Activated CD8-positive, alpha-beta memory T cell treated with anti-CD3 and anti-CD28 coated beads for 36 hours (primary cell): ENCODE measurements around the gene ADCYAP1R1. TPM values are rescaled to one million over a fixed set of nuclear protein-coding genes. Genes with fewer than 3 reads are reported as not detected.

Experiments used
- CTCF ChIA-PET: fragments of 350-600 bp; sonication (Branson Sonifier 250); formaldehyde crosslinking; loops from one replicate; lab custom pipeline; 2021; ENCODE audit warnings: antibody characterized with exemption; lab: Charles Lee
- POLR2A ChIA-PET: fragments of 350-600 bp; sonication (Branson Sonifier 250); formaldehyde crosslinking; loops from one replicate; lab custom pipeline; 2021; ENCODE audit warnings: antibody characterized with exemption; lab: Charles Lee
- total RNA-seq, 2 experiments: library from RNA; stranded (reverse); gene quantifications; one replicate each; pipeline ENCODE4 v1.2.3, GENCODE V29; 2021

Gene ADCYAP1R1
- total RNA-seq, result not detected

DNA sequence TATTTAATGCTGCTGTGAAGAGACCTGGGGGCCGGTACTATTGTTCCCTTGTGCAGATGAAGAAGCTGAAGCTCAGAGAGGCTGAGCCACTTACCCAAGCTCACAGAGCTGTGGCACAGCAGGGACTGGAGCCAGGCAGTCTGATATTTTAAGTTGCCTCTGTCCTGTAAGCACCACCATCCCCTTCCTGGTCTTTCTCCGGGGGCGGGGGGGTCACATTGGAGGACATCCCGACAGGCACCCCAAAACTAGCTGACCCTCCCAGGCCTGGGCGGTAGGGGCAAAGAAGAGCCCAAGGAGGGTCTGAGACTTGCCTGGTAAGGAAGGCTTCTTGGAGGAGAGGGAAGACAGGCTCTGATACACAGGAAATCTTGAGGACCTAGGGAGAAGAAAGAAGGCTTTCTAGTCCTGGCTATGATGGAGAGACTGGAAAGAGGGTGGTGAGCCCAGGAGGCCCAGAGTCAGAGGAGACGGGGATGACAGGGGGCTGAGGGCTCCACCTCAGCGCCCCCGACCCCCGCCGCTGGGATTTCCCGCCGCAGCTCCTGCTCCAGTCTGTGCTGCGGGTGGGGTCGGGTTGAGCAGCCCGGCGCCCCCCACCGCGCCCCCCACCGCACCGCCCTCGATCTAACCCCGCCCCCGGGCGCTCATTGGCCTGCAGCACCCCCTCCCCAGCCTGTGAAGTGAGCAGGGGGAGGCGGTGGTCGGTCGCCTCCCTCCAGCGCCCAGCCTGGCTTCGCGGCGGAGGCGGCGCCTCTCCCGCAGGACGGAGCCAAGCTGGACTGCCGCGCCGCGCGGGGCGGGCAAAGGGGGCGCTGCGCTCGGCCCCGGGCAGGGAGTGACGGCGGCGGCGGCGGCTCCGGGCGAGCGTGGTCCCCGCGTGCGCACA is at the start of gene ADCYAP1R1:
ADCYAP1R1 (plus strand) TSS at position 711 of the 889 bp plus-strand sequence. CDS start 10,957 bp downstream, outside the sequence.
- CTCF ChIA-PET, result no interaction called here

DNA sequence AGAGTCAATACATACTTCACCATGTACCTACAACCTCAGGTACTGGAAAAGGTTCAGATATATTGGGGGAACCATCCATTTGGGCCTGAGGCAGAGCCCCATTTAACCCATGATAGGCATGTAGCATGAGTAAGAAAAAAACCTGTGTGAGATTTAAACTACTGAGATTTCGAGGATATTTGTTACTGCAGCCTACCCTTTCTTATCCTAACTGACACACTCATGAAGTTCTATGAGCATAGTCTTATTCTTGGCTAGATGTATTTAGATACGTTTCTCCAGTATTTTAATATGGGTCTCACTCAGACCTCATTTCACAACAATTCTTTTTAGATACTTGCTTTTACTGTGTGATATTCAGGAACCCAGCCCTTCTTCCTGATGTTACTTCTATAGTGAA is 49.0 kb upstream of the ADCYAP1R1 start:
- ChIA-PET POLR2A (no interaction called here), CTCF (no interaction called here)

More for the DNA sequence above, at the start of gene ADCYAP1R1:
- POLR2A ChIA-PET, result no interaction called here

GRCh38 chr7:31003721-31004120 is 48.4 kb upstream of the ADCYAP1R1 start:
- CTCF ChIA-PET, result no interaction called here
- POLR2A ChIA-PET, result no interaction called here

- ChIA-PET CTCF (no interaction called here), POLR2A (no interaction called here)
Observed at GRCh38 chr7:31004393-31004792, 47.7 kb upstream of the ADCYAP1R1 start.

- ChIA-PET CTCF (no interaction called here), POLR2A (no interaction called here)
Observed at GRCh38 chr7:31006857-31007256, 45.3 kb upstream of the ADCYAP1R1 start.

GRCh38 chr7:31007634-31008033 is 44.5 kb upstream of the ADCYAP1R1 start:
- ChIA-PET CTCF (no interaction called here), POLR2A (no interaction called here)

- ChIA-PET POLR2A (no interaction called here), CTCF (no interaction called here)
Observed at GRCh38 chr7:31014826-31015225, 37.3 kb upstream of the ADCYAP1R1 start.

DNA sequence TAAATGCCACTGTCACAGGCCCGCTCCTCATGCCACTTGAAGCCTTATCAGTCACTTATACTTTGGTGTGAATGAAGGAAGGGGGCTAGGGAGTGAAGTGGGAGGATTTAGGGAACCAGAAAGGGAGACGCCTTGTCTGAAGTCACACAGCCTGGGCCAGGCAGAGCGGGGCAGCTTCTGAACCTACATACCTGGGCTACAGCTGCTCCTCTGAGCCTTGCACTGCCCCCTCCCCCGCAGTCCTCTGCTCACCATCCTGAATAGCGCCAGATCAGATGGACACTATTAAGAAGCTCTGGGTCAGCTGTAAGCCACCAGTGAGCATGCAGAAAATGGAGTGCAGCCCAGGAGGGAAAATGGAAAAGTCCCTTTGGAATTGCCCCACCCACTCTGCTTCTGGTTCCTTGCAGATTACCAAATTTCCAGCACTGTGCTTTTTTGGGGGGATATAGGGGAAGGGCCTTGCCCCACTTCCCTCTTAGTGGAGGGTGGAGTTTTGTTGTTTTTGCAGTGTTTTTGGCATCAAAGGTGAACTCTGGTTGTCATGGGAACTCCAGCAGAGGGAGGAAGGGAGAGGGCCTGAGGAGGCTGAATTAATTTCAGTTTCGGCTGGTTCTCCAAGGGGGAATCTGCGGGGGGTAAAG is 35.0 kb upstream of the ADCYAP1R1 start:
- POLR2A ChIA-PET, result no interaction called here
- CTCF ChIA-PET, result no interaction called here

GRCh38 chr7:31017721-31018120 is 34.4 kb upstream of the ADCYAP1R1 start:
- ChIA-PET CTCF (no interaction called here), POLR2A (no interaction called here)

DNA sequence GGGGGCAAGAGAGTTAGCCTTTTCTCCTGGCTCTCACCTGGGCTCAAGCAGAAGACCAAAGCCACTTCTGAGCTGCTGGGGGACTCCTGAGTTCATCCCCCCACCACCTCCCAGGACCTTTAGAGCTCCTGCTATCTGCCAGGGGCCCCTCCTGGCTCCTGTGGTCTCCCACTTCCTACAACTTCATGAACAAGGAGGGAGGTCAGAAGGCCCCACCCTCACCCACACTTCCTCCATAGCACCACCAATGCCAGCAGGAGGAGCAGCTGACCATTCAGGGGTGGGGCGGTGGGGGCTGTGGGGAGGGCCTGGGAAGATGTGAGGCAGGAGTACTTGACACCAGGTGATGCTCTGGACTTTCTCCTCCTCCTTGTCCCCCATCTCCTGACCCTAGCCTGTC is 32.6 kb upstream of the ADCYAP1R1 start:
- ChIA-PET POLR2A (no interaction called here), CTCF (no interaction called here)

GRCh38 chr7:31020161-31020560 is 31.9 kb upstream of the ADCYAP1R1 start:
- ChIA-PET POLR2A (no interaction called here), CTCF (no interaction called here)

DNA sequence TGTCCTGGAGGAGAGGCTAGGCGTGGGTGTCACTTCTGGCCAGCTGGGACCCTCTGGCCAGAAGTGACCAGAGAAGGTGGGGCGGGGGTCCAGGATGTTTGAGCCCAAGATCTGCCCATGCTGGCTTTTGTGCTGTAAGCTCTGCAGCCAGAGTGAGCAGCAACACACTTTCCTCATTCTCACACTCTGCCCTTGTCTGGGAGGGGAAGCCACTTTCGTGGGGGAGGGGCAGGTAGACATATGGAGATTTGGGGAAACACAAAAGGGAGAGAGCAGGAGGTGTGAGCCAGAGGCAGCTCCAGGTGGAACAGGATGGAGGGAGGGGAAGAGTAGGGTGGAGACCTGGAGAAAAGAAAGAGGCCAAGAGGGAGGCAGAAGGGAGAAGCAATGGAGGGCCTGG is 31.5 kb upstream of the ADCYAP1R1 start:
- ChIA-PET CTCF (no interaction called here), POLR2A (no interaction called here)

DNA sequence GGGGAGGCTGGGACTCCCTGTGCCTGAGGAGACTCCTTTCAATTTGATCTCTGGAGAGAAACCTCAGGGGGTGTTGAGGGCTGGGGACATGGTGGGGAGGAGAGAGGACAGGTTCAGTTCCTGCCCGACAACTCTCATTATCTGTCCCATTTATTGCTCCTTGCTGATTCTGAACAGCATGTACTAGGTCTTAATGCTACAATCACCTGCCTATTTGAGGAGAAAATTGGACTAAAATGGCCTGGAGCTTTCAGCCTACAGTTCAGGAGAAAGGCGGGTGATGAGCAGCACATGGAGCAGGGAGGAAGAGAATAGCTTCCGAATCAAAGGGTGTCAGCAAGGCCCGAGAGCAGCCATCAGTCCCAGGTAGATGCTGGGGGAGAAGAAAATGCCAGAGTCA is 30.0 kb upstream of the ADCYAP1R1 start:
- CTCF ChIA-PET, result no interaction called here
- POLR2A ChIA-PET, result no interaction called here

DNA sequence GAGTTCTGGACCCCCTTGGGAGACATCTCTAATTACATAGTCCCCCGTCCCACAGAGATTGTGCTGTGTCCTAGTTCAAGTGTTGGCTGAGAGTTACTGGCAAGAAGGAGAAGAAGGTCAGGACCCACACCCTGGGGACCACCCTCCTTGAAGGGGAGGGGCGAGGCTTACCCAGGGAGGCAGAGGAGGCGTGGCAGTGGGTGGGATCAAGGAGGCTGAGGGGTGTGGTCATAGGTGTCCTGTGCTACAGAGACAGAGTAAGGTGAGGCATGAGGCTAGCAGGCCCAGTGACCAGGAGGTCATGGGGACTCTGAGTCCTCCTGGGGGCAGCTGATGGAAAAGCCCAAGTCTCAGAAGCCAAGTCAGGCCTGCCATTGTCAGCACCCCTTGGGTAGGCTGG is 29.4 kb upstream of the ADCYAP1R1 start:
- ChIA-PET CTCF (no interaction called here), POLR2A (no interaction called here)

- ChIA-PET CTCF (no interaction called here), POLR2A (no interaction called here)
Observed at GRCh38 chr7:31023877-31024276, 28.2 kb upstream of the ADCYAP1R1 start.

- POLR2A ChIA-PET, result no interaction called here
- CTCF ChIA-PET, result no interaction called here
Observed at GRCh38 chr7:31027161-31027965, 24.7 kb upstream of the ADCYAP1R1 start.

DNA sequence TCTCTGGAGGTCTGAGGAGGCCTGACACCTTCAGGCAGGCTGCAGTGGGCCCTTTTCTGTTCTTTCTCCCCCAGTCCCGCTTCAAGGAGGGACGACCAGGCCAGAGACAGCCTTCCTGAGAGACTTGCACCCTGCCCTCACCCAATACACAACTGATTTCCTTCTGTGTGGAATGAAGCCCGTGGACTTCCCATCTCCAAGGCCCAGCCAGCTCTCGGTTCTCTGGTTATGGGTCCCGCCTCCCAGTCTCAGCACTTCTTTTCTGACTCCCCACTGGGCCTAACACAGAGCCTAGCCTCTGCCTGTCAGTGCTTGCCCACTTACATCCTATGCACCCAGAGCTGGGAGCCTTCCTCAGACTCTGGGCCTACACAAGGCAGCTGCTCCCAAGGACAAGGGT is 24.1 kb upstream of the ADCYAP1R1 start:
- ChIA-PET CTCF (no interaction called here), POLR2A (no interaction called here)

- CTCF ChIA-PET, result no interaction called here
Observed at GRCh38 chr7:31028417-31028992, 23.6 kb upstream of the ADCYAP1R1 start.

GRCh38 chr7:31029251-31030042 is 22.7 kb upstream of the ADCYAP1R1 start:
- CTCF ChIA-PET, result no interaction called here
- POLR2A ChIA-PET, result no interaction called here

More at GRCh38 chr7:31028417-31028992, 23.6 kb upstream of the ADCYAP1R1 start:
- POLR2A ChIA-PET, result no interaction called here
